Fibroblast of mammary gland (primary cell): ENCODE results near the gene VPS37C.

Experiments
- DNase-seq: peaks from one replicate; pipeline ENCODE4 v3.0.0-alpha.2; 2010; ENCODE audit warnings: low read depth
- H3K4me3 ChIP-seq: 2 replicates; pipeline ENCODE4 v1.5.1; 2011; ENCODE audit warnings: low read depth, mild to moderate bottlenecking, low read length, moderate library complexity; ENCODE audit not compliant: control insufficient read depth
- CTCF ChIP-seq: conservative IDR thresholded peaks from 2 replicates; pipeline ENCODE4 v1.5.1; 2011; ENCODE audit warnings: low read depth, low read length, inconsistent platforms; ENCODE audit not compliant: control insufficient read depth, insufficient read depth

VPS37C gene

DNA sequence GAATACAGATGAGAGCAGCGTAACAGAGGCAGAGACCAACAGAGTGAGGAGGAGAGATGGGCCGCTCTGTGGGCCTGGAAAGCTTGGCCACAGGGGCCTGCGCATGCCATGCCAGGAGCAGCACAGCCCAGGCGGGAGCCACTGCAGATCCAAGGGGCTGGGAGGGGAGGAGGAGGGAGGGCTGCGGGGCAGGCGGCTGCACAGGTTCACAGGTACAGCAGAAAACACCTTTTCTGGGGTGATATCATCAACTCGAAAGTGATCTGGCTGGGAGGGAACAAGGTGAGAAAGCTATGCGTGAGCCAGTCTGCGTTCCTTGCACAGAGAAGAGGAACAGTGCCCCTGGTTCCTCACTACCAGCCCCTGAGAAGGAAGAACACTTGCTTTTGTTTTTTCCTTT is 14.8 kb downstream of the VPS37C start:
- H3K4me3 ChIP-seq = no peak overlapping the region
- DNase-seq = no peak

DNA sequence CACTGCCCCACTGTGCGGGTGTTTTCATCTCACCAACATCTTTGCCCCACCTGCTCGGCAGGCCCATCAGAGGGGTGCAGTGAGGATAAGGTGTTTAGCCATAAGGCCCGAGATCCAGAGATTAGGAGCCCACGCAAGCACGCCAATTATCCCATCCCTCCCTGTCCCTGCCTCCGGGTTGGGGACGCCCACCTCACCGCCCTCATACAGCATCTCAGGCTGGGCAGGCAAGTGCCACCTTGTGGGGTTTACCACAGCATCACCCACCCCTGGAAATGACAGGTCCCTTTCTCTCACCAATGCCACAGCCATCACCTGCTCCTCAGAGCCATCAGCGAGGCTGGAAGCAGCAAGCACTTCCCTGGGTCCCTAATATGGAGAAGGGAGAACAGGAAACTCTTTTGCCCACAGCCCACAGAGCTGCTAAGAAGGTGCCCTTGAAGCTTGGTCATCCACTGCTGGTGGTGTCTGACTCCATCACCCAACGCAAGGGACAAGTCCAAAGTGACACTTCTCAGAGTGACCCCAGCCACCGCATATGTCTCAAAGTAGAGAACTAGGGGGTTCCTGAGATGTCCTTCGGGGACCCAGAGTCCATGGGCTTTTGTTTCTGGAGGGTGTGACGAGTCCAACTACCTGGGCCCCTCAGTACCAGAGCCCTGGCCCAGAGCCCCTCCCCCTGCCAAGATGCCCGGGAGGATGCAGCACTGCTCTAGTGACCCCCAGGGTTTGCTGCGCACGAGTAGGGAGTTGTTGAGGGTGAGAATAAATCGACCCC is 15.8 kb downstream of the VPS37C start:
- H3K4me3 ChIP-seq = no peak overlapping the region
- no peak for DNase-seq
- TF ChIP-seq CTCF = no peak

More for the DNA sequence above, 14.8 kb downstream of the VPS37C start:
- no peak for TF ChIP-seq CTCF

- TF ChIP-seq CTCF = no peak
- H3K4me3 ChIP-seq = no peak overlapping the region
- no peak for DNase-seq
Measured at GRCh38 chr11:61144511-61145179, 16.6 kb downstream of the VPS37C start.

DNA sequence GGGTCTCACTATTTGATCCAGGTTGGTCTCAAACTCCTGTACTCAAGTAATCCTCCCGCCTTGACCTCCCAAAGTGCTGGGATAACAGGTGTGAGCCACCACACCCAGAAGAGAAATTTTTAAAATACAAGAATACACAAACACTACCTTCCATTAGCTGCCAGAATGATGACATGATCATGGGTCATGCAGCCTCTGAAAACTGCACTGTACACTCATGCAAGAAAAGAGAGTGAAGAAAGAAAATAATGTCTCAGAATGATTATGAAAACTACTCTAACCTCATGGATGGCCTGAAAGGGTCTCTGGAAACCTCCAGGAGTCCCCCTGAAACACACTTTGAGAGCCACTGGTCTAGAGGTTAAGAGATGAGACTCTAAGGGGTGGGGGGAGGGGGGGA is 18.8 kb downstream of the VPS37C start:
- H3K4me3 ChIP-seq = no peak overlapping the region
- no peak for TF ChIP-seq CTCF
- peak; percentile 52 for DNase-seq

DNA sequence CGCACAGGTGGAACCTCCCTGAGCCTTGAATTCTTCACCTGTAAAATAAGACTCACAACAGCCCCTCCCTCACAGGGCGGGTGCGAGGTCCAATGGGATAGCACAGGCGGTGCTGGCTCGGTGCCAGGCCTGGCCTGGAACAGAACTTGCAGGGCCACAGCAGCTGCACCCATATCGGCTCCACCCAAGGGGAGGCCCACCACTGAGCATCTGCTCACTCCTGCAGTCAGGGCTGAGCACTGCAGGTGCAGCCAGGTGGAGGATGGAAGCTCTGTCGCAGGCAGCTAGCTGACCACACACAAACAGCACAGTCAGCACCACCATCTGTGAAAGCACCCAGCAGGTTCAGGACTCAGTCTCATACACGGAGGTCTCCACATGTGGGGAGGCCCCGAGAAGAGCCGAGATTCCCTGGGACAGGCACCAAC is 19.6 kb downstream of the VPS37C start:
- DNase-seq = no peak
- TF ChIP-seq CTCF = no peak
- no peak overlapping the region for H3K4me3 ChIP-seq

GRCh38 chr11:61140416-61140815 is 20.8 kb downstream of the VPS37C start:
- H3K4me3 ChIP-seq = no peak overlapping the region
- no peak for TF ChIP-seq CTCF
- no peak for DNase-seq

DNA sequence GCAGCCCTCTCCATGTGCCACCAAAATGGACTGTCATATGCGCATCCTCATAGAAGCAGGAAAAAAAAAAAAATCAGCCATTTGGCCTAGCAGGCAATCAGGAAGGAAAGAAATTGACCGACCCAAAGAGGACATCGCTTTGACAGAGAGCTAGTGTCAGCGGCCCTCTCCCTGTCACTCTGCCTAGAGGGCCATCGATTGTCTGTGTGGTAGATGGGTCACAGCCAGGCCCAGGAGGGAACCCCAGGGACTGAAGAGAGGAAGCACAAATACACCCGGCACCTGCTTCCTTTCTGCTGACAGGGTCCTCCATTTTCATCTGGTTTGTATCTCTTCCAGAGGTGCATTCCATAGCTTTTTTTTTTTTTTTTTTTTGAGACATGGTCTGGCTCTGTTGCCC is 21.8 kb downstream of the VPS37C start:
- TF ChIP-seq CTCF = no peak
- no peak for DNase-seq
- no peak overlapping the region for H3K4me3 ChIP-seq
